GM21529 (cell line): ENCODE results near the gene RAF1.
A peak's percentile ranks its signal among the peaks of the same experiment; 100 is the strongest.
"Not testable (repeated sequence)": the region's sequence is repeated elsewhere in the genome, so short reads cannot be mapped to it uniquely, and the experiment has no call there.

ENCODE experiments used
- ATAC-seq: cut with Tn5 transposase; IDR thresholded peaks from one replicate; pipeline ENCODE4 v1.9.1; 2021; ENCODE audit not compliant: unreplicated experiment

Gene RAF1

DNA sequence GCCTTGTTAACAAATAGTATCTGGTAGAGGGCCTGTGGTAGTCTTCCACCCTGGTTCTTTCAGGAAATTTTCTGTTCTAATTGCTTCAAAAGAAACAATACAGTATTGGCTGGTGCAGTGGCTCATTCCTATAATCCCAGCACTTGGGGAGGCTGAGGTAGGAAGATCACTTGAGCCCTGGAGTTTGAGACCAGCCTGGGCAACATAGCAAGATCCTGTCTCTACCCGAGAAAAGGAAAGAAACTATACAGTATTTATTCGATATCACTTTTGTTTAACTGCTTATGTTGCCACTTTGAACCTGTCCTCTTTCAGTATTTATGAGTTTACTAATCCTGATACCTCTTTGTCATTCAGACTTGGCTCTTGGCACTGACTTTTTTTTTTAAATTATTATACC is 102.5 kb downstream of the RAF1 start:
- no peak for ATAC-seq

DNA sequence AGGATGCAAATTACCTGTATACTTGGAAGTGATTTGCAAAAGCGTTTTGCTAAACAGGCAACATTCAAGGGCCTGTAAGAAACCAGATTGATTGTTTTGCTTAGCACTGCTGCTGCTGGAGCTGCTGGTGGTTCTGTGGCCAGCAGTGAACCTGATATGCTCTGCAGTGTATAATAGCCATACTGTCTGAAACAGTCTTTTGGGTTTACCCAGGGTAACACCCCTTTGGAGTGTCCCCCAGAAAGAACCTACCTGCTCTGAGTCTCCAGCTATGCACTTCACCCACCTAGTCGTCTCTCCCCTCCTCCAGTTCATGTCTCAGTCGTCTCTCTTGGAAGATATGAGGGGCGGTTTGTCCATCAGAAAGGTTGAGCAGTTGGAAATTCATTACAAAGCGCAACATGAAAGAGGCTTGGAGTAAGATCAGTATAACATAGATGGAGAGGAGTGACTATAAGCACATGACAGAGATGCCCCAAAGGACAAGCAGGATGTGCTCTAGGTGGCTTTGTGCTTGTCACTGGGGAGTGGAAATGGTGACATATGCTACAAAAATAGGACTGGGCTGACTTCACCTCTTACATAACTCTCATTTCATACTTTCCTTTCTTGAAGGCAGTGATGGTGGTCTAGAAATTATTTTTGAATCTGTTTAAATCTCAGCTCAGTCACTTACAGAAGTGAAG is 103.3 kb downstream of the RAF1 start:
- ATAC-seq, result peak; percentile 54

DNA sequence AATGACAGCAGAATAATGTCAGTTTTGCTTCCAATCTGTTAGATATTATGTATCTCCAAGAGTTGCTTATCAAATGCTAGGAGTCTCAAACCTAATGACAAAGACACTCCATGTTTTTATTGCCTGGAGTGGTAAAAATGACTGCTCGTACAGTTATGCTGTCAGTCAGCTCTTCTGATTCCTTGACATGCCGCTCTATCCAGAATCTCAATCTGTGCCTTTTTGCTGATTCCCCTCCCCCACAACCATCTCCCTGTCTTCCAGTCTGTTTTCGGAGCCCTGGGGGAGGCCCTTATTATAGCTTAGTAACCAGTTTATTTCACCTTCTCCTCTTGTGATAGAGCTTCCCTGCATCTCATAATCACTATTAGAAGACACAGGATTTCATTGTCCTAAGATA is 104.4 kb downstream of the RAF1 start:
- no peak for ATAC-seq

DNA sequence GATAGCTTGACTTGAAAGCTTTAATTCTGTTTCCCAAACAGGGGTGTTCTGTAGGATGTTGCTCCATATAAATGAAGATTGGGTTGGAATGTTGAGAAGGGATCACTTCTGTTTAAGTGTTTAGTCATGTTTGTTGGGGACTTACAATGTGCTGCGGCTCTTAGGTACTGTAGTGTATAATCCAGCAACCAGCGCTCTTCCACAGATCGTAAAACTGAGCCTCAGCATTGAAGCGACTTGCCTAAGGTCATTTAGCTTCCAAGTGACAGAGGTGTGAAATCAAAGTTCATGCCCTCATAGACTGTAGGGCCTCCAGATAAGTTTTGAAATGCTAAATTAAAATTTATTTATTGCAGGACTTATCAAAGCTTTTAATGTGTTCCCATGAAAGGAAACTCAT is 105.2 kb downstream of the RAF1 start:
- ATAC-seq, result no peak

DNA sequence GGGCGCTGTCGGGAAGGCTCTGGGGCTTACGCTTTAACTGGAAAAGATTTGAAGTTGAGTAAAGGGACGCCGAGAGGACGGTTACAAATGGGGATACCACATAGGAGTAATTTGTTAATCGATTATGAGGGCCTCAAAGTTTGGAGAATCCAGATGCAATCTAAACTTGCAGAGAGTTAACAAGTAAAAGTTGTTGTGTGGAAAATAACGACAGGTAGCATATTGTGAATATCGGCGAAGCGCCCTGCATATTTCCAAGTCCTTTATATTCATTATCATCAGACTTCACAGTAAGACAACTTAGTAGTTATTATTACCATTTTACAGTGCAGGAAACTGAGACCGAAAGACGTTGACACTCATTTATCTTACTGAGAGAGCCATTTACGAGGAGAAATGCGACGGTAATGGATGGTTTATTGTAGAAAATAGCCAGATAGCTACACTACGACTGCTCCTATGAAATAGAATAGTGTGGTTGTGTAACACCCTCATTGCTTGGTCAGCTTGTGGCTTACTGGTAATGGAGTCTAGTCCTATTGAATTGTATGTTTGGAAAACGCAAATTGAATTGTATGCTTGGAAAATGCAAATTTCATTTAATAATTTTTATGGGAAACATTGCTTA is 106.3 kb downstream of the RAF1 start:
- no peak for ATAC-seq

GRCh38 chr3:12556690-12557472 is 107.0 kb downstream of the RAF1 start, which contains the start of gene MKRN2:
TSS of gene MKRN2 (plus strand) at chr3:12557087. CDS start at chr3:12557151, 64 bp downstream.
- peak; percentile 67 for ATAC-seq

DNA sequence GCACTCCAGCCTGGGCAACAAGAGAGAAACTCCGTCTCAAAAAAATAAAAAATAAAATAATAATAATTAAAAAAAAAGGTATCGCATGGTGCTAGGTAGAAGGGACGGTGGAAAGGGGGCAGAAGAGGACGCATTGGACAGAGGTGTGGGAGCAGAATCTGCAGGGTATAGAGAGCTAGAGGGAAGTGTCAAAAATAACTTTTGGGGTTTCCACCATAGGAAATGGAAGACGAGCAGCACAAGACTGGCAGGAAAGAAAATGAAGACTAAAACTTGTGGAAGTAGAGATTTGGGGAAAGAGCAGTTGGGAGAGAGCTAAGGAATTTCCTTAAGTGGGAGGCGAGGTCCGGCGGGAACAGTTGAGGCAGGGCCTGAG is 107.6 kb downstream of the RAF1 start:
- ATAC-seq, result no peak

DNA sequence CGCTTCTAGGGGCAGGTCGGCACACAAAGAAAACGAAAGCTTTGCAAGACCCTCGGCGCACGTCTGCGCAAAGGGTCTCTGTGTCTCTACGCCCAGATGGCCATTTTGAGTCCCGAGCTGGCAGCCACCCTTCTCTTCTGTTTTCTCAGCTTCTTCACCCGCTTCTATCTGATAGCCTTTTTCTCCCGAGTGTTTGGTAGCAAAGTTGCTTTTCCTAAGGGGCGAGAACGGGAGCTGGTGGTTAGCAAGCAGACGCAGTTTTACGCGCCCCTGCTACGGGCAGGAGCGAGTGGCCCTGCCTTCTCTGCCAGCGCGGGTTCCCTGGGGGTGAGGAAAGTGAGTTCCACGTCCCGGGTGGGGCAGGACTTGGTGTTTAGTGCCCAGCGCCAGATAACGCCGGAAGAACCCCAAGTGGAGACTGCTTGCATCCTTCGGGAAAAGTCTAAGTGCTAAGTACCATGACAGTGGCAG is 110.0 kb downstream of the RAF1 start:
- ATAC-seq, result no peak

GRCh38 chr3:12549971-12550760 is 113.8 kb downstream of the RAF1 start:
- ATAC-seq, result no peak

DNA sequence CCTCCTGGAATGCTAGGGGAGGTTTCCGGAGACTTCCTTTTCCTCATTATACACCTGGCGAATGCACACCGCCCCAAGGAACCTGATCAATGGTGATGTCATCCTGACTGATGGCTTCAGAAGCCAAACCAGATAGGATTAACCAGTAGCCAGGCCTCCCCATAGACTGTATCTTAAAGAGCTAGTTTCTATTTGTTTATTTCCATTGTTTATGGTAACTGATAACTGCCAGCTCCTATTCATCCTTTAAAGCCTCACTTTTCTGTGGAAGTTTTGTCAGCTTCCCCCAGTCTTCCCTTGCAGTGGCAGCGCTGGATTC is 118.5 kb downstream of the RAF1 start, which contains the start of gene MKRN2OS:
Gene MKRN2OS (minus strand): TSS at position 27 of the 319 bp plus-strand sequence. CDS start 35 bp downstream, outside the sequence.
- ATAC-seq, result no peak

GRCh38 chr3:12544652-12545472 is 119.1 kb downstream of the RAF1 start:
- no peak for ATAC-seq

DNA sequence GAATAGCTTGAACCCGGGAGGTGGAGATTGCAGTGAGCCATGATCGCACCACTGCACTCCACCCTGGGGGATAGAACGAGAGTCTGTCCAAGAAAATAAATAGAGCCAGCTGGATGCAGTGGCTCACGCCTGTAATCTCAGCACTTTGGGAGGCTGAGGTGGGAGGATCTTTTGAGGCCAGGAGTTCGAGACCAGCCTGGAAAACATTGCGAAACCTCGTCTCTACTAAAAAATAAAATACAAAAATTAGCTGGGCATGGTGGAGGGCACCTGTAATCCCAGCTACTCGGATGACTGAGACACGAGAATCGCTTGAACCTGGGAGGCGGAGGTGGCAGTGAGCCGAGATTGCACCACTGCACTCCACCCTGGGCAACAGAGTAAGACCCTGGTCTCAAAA is 120.4 kb downstream of the RAF1 start:
- not testable (repeated sequence) for ATAC-seq

DNA sequence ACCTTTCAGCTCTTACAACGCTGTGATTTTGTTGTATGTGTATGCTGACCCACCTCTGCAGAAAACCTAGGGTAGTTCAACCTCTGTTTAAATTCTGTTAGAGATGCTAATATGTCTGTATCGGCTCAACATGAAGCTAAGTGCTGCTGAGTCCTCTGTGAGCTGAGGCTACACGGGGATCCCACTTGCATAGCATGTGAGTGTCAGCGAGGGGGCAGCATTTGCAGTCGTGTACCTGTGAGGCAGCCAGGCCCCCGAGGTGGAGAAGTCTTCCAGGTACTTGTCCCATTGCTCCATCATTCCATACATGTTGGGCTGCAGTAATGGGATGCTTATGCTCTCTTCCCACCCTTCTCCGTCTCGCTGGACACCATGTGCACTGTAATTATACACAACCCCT is 122.3 kb downstream of the RAF1 start:
- ATAC-seq, result peak; percentile 55

DNA sequence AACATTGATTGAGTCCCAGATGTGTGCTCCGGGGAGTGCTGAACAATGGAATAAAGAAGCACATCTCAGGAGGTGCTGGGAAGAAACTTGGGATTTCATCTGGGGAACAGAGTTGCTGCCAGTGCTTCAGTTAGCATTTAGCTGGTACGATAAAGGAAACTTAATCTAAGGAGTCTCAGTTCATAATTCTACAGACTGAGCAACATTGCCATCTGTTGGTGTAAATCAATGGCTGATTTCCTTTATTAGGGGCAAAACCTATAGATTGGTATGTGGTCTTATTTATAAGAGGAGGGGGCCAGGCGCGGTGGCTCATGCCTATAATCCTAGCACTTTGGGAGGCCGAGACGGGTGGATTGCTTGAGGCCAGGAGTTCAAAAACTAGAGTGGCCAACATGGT is 127.5 kb downstream of the RAF1 start:
- ATAC-seq, result no peak
